C4-2B (cell line): ENCODE results near the gene AKAP12.

Experiments
- H3K27ac ChIP-seq: fragments of 450-650 bp; 2 replicates; pipeline ENCODE4 v1.5.1; 2017
- CTCF ChIP-seq: fragments of 450-650 bp; conservative IDR thresholded peaks from 2 replicates; pipeline ENCODE4 v1.5.1; 2017; ENCODE audit warnings: mild to moderate bottlenecking
- ZFX ChIP-seq: fragments of 450-650 bp; IDR thresholded peaks from 2 replicates; pipeline ENCODE4 v1.6.1; 2017

AKAP12 gene

GRCh38 chr6:151290877-151291721, 51.3 kb downstream of the AKAP12 start:
- no peak overlapping the region for H3K27ac ChIP-seq
- TF ChIP-seq ZFX (no peak), CTCF (no peak)

- TF ChIP-seq ZFX (no peak), CTCF (no peak)
- no peak overlapping the region for H3K27ac ChIP-seq
Observed at GRCh38 chr6:151291722-151292059, 51.9 kb downstream of the AKAP12 start.

- TF ChIP-seq ZFX: no peak
- TF ChIP-seq CTCF: no peak
- H3K27ac ChIP-seq: no peak overlapping the region
Observed at GRCh38 chr6:151292974-151293687, 53.4 kb downstream of the AKAP12 start.

GRCh38 chr6:151293688-151294016, 53.9 kb downstream of the AKAP12 start:
- no peak overlapping the region for H3K27ac ChIP-seq
- no peak for TF ChIP-seq ZFX
- TF ChIP-seq CTCF: no peak

GRCh38 chr6:151294561-151295101, 54.9 kb downstream of the AKAP12 start:
- no peak overlapping the region for H3K27ac ChIP-seq
- TF ChIP-seq CTCF (no peak), ZFX (no peak)

- no peak for TF ChIP-seq ZFX
- TF ChIP-seq CTCF: no peak
- H3K27ac ChIP-seq: no peak overlapping the region
Observed at GRCh38 chr6:151297886-151298285, 58.1 kb downstream of the AKAP12 start.

- no peak overlapping the region for H3K27ac ChIP-seq
- TF ChIP-seq CTCF: no peak
- no peak for TF ChIP-seq ZFX
Observed at GRCh38 chr6:151299011-151299410, 59.2 kb downstream of the AKAP12 start.
